B cell (primary cell): Measurements from ENCODE around the gene ATG4C. TPM values are rescaled to one million over a fixed set of nuclear protein-coding genes. Genes with fewer than 3 reads are reported as not detected.

Source experiments
- ATAC-seq: fragments of 200-7000 bp; cut with Tn5 transposase; one replicate; pipeline ENCODE4 v1.10.0; 2021; ENCODE audit warnings: low read depth, mild to moderate bottlenecking, moderate number of reproducible peaks, moderate library complexity
- CTCF ChIA-PET: fragments of 350-600 bp; sonication (Branson Sonifier 250); formaldehyde crosslinking; loops from one replicate; lab custom pipeline; 2021; ENCODE audit warnings: antibody characterized with exemption, inconsistent platforms; lab: Charles Lee
- POLR2A ChIA-PET: fragments of 350-600 bp; sonication (Branson Sonifier 250); formaldehyde crosslinking; loops from one replicate; lab custom pipeline; 2021; ENCODE audit warnings: antibody characterized with exemption; lab: Charles Lee
- DNase-seq: peaks from one replicate; pipeline ENCODE4 v3.0.0; 2013
- H2AFZ ChIP-seq: 2 replicates; pipeline ENCODE4 v1.6.1; 2012; ENCODE audit warnings: mild to moderate bottlenecking, low read depth, low read length; ENCODE audit not compliant: insufficient read depth, poor library complexity, severe bottlenecking
- H3K27ac ChIP-seq, 2 donors: 1 replicate in 1 of 2; 2 replicates in 1 of 2; pipeline ENCODE4 v1.5.1; 2012 to 2013; ENCODE audit warnings: low read length in 2 of 2, mild to moderate bottlenecking in 2 of 2, moderate library complexity in 1 of 2
- H3K27me3 ChIP-seq, 4 experiments: fragments of 200-600 bp in 1 of 4; sonication (generic) in 1 of 4; replicated peaks in 1 of 4; 1 replicate in 2 of 4; 2 replicates in 2 of 4; pipeline versions ENCODE4 v1.6.1 to v1.7.0; 2013 to 2016; ENCODE audit warnings: low read length in 3 of 4, mild to moderate bottlenecking in 2 of 4, mixed read lengths in 1 of 4, moderate library complexity in 1 of 4; ENCODE audit not compliant: insufficient read depth in 4 of 4, control insufficient read depth in 3 of 4; ENCODE audit errors: control extremely low read depth in 1 of 4
- H3K36me3 ChIP-seq, 2 experiments: replicated peaks in 1 of 2; 1 replicate in 1 of 2; 2 replicates in 1 of 2; pipeline versions ENCODE4 v1.6.1 to v1.7.1; 2013; ENCODE audit warnings: low read length in 1 of 2; ENCODE audit not compliant: insufficient read depth in 2 of 2, control insufficient read depth in 1 of 2; ENCODE audit errors: control extremely low read depth in 1 of 2, extremely low read depth in 1 of 2
- H3K4me1 ChIP-seq, 2 donors: fragments of 200-600 bp in 1 of 2; sonication (generic) in 1 of 2; 1 replicate in 1 of 2; 2 replicates in 1 of 2; pipeline versions ENCODE4 v1.5.1 to v1.6.1; 2013 to 2017; ENCODE audit warnings: low read length in 2 of 2; ENCODE audit not compliant: control insufficient read depth in 2 of 2, insufficient read depth in 2 of 2
- H3K4me2 ChIP-seq: replicated peaks from 2 replicates; pipeline ENCODE3; 2012; ENCODE audit warnings: mild to moderate bottlenecking, low read depth, low read length; ENCODE audit not compliant: poor library complexity, severe bottlenecking
- H3K4me3 ChIP-seq, 5 experiments: fragments of 200-600 bp in 1 of 5; sonication (generic) in 1 of 5; 1 replicate in 3 of 5; 2 replicates in 2 of 5; pipeline versions ENCODE4 v1.5.1 to v1.7.0; 2011 to 2016; ENCODE audit warnings: low read length in 4 of 5, mild to moderate bottlenecking in 4 of 5, low read depth in 2 of 5, control low read depth in 1 of 5, moderate library complexity in 1 of 5; ENCODE audit not compliant: insufficient read depth in 1 of 5; ENCODE audit errors: control extremely low read depth in 1 of 5, extremely low read depth in 1 of 5
- H3K79me2 ChIP-seq: fragments of 200-600 bp; sonication (generic); one replicate; pipeline ENCODE4 v1.6.0; 2016; ENCODE audit warnings: low read length; ENCODE audit not compliant: control insufficient read depth, insufficient read depth
- H3K9ac ChIP-seq: fragments of 200-600 bp; sonication (generic); 2 replicates; pipeline ENCODE4 v1.6.1; 2017; ENCODE audit warnings: mild to moderate bottlenecking, low read length, moderate library complexity
- H3K9me3 ChIP-seq, 3 donors: one replicate each; pipeline versions ENCODE4 v1.6.1 to v1.7.1; 2013; ENCODE audit warnings: low read length in 2 of 3; ENCODE audit not compliant: control insufficient read depth in 2 of 3, insufficient read depth in 1 of 3; ENCODE audit errors: control extremely low read depth in 1 of 3
- H4K20me1 ChIP-seq: 2 replicates; pipeline ENCODE4 v1.6.0; 2012; ENCODE audit warnings: mild to moderate bottlenecking, low read length; ENCODE audit not compliant: insufficient read depth, control insufficient read depth, poor library complexity, severe bottlenecking
- H3K27ac Mint-ChIP-seq: one replicate; pipeline ENCODE4 v1.8.0; 2021; ENCODE audit warnings: mixed read lengths
- H3K27me3 Mint-ChIP-seq: one replicate; pipeline ENCODE4 v1.8.0; 2021; ENCODE audit warnings: mixed read lengths
- H3K4me1 Mint-ChIP-seq: one replicate; pipeline ENCODE4 v1.8.0; 2021; ENCODE audit warnings: mixed read lengths
- H3K4me3 Mint-ChIP-seq: one replicate; pipeline ENCODE4 v1.8.0; 2021; ENCODE audit warnings: mixed read lengths
- H3K9me3 Mint-ChIP-seq: one replicate; pipeline ENCODE4 v1.8.0; 2022; ENCODE audit warnings: mixed read lengths; ENCODE audit not compliant: insufficient read depth
- CTCF ChIP-seq: fragments of 200-600 bp; IDR thresholded peaks from one replicate; pipeline ENCODE4 v1.8.0; 2022; ENCODE audit warnings: antibody characterized with exemption, mild to moderate bottlenecking
- EZH2 ChIP-seq: IDR thresholded peaks from 2 replicates; pipeline ENCODE4 v1.6.1; 2012; ENCODE audit warnings: borderline replicate concordance, low read depth, mild to moderate bottlenecking, moderate library complexity, low read length; ENCODE audit not compliant: insufficient read depth, poor library complexity, severe bottlenecking
- WGBS: methylation state at CpG from one replicate; pipeline ENCODE4 v1.1.5; 2013; ENCODE audit warnings: missing lambda C conversion rate; ENCODE audit not compliant: insufficient coverage; 5-methylcytosine and 5-hydroxymethylcytosine counted together
- intact Hi-C: fragments of 100-400 bp; cut with micrococcal nuclease; formaldehyde crosslinking; loops from one replicate; pipeline ENCODE4 v1.10.0; 2022
- polyA plus RNA-seq: library from polyadenylated mRNA; depleted of rRNA; stranded (reverse); fragments of >200 nt; gene quantifications from 2 replicates; pipeline ENCODE4 v1.2.3, GENCODE V29; 2012
- total RNA-seq, 2 donors: library from RNA; stranded (reverse); fragments of 120-200 nt in 1 of 2; gene quantifications; 1 replicate in 1 of 2; 2 replicates in 1 of 2; pipeline versions ENCODE4 v1.2.3 to v1.2.4, GENCODE V29; 2013 to 2022

ATG4C gene
- total and polyA plus RNA-seq, 2 donors (not counting 1 experiment from before 2014, with no cell fraction given), result 7.1 to 30.8 TPM

DNA sequence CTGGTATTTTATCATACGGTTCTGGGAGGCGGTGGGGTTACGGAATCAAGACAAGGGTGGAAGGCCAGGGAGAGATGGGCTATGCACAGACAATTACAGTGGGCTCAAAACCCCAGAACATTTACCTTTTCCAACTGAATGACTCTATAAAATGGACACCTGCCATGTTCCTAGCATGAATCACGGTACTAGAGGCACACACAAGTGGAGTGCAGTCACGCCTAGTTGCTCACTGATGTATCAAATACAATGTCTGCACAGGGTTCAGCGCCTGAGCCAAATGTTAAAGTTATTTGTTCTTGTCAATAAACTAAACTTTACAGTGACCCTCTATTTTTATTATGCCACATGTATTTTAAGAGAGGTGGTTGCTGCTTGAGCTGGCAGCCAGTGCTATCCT lies 121.4 kb downstream of the ATG4C start:
- H3K9ac ChIP-seq, result no peak overlapping the region
- TF ChIP-seq CTCF, result no peak
- no peak for TF ChIP-seq EZH2
- intact Hi-C loops, result no loop called here
- no peaks in the 10 kb centered on the region for H3K9me3 ChIP-seq
- no peak for ATAC-seq
- no peak for DNase-seq
- Mint-ChIP-seq H3K4me3 (no peak overlapping the region), H3K4me1 (no peaks in the 10 kb centered on the region), H3K27ac (no peak overlapping the region), H3K9me3 (no peaks in the 10 kb centered on the region), H3K27me3 (no peaks in the 10 kb centered on the region)
- H4K20me1 ChIP-seq, result no peaks in the 10 kb centered on the region
- H2AFZ ChIP-seq, result no peak overlapping the region
- H3K27ac ChIP-seq, result no peak overlapping the region
- H3K36me3 ChIP-seq, result no peaks in the 10 kb centered on the region
- ChIA-PET POLR2A (no interaction called here), CTCF (interaction anchor here (1.6 kb wide), 1 partner anchor 9 kb away, joined by 4 read pairs; no protein-coding TSS in a partner anchor)
- 90% methylated on average over 2 of the region's 6 CpGs for WGBS
- no peaks in the 10 kb centered on the region for H3K27me3 ChIP-seq
- H3K4me2 ChIP-seq, result no peak overlapping the region
- H3K79me2 ChIP-seq, result no peaks in the 10 kb centered on the region
- no peak overlapping the region for H3K4me3 ChIP-seq
- no peaks in the 10 kb centered on the region for H3K4me1 ChIP-seq

GRCh38 chr1:62905872-62906271 lies 121.9 kb downstream of the ATG4C start:
- H3K4me2 ChIP-seq, result no peak overlapping the region
- H3K27me3 ChIP-seq, result no peaks in the 10 kb centered on the region
- no peaks in the 10 kb centered on the region for H3K9me3 ChIP-seq
- no peaks in the 10 kb centered on the region for H3K27me3 Mint-ChIP-seq
- H3K9me3 Mint-ChIP-seq, result no peaks in the 10 kb centered on the region
- no peaks in the 10 kb centered on the region for H3K79me2 ChIP-seq
- H3K4me1 Mint-ChIP-seq, result no peaks in the 10 kb centered on the region
- DNase-seq (no peak), ATAC-seq (no peak)
- intact Hi-C loops, result no loop called here
- no peak overlapping the region for H3K4me3 Mint-ChIP-seq
- no peak overlapping the region for H2AFZ ChIP-seq
- POLR2A ChIA-PET, result no interaction called here
- H3K4me3 ChIP-seq, result no peak overlapping the region
- no peaks in the 10 kb centered on the region for H3K36me3 ChIP-seq
- H3K27ac Mint-ChIP-seq, result no peak overlapping the region
- no peak overlapping the region for H3K27ac ChIP-seq
- no peak for TF ChIP-seq CTCF
- TF ChIP-seq EZH2, result no peak
- CTCF ChIA-PET, result interaction anchor here (1.6 to 3.0 kb wide), 2 partner anchors 10 to 63 kb away, joined by 4 to 9 read pairs; no protein-coding TSS in a partner anchor
- 100% methylated on average over 1 of the region's 8 CpGs for WGBS
- no peak overlapping the region for H3K9ac ChIP-seq
- H4K20me1 ChIP-seq, result no peaks in the 10 kb centered on the region
- no peaks in the 10 kb centered on the region for H3K4me1 ChIP-seq
